Panc1 (cell line): Measurements from ENCODE around the gene ARR3. TPM values are rescaled to one million over a fixed set of nuclear protein-coding genes. Genes with fewer than 3 reads are reported as not detected.

Experiments
- ATAC-seq: fragments of 200-7000 bp; cut with Tn5 transposase; 2 replicates; pipeline ENCODE4 v1.9.1; 2020; ENCODE audit warnings: mild to moderate bottlenecking, moderate library complexity
- BruUV-seq: library from RNA; stranded (reverse); fragments of 400-500 nt; replicated peaks from 2 replicates; lab custom pipeline; 2021; lab: Mats Ljungman, UMichigan
- CTCF ChIA-PET: fragments of 300-600 bp; sonication (Branson Sonifier 250); formaldehyde crosslinking; loops from one replicate; lab custom pipeline; 2022; ENCODE audit warnings: antibody characterized with exemption; lab: Charles Lee
- POLR2A ChIA-PET: fragments of 300-600 bp; sonication (Branson Sonifier 250); formaldehyde crosslinking; loops from one replicate; lab custom pipeline; 2022; ENCODE audit warnings: antibody characterized with exemption; lab: Charles Lee
- DNase-seq: peaks from one replicate; pipeline ENCODE4 v3.0.0-alpha.2; 2010; ENCODE audit warnings: low read depth, low spot score
- H3K27ac ChIP-seq: 2 replicates; pipeline ENCODE4 v1.5.1; 2011; ENCODE audit warnings: mild to moderate bottlenecking, low read length, inconsistent platforms
- H3K27me3 ChIP-seq: fragments of 200-500 bp; sonication (Bioruptor generic); 2 replicates; pipeline ENCODE4 v1.6.0; 2014; ENCODE audit warnings: low read length, inconsistent platforms; ENCODE audit not compliant: control insufficient read depth, insufficient read depth
- H3K36me3 ChIP-seq: fragments of 200-500 bp; sonication (Bioruptor generic); 2 replicates; pipeline ENCODE4 v1.5.1; 2014; ENCODE audit warnings: inconsistent platforms, mild to moderate bottlenecking, low read length, moderate library complexity; ENCODE audit not compliant: control insufficient read depth, insufficient read depth
- H3K4me1 ChIP-seq: 2 replicates; pipeline ENCODE4 v1.5.1; 2011; ENCODE audit warnings: inconsistent platforms, mild to moderate bottlenecking, low read length, moderate library complexity; ENCODE audit not compliant: control insufficient read depth, insufficient read depth
- H3K4me3 ChIP-seq, 2 experiments: 2 replicates each; pipeline ENCODE4 v1.5.1; 2011 to 2012; ENCODE audit warnings: low read depth in 2 of 2, low read length in 2 of 2, mild to moderate bottlenecking in 2 of 2, inconsistent platforms in 1 of 2, moderate library complexity in 1 of 2
- H3K9me3 ChIP-seq: fragments of 200-500 bp; sonication (Bioruptor generic); 2 replicates; pipeline ENCODE4 v1.5.1; 2014; ENCODE audit warnings: low read depth, mild to moderate bottlenecking, inconsistent platforms, low read length, moderate library complexity; ENCODE audit not compliant: control insufficient read depth, insufficient read depth
- POLR2AphosphoS5 ChIP-seq: IDR thresholded peaks from 2 replicates; pipeline ENCODE4 v1.6.1; 2012; ENCODE audit warnings: mild to moderate bottlenecking, low read depth, low read length, moderate library complexity
- SIN3A ChIP-seq: IDR thresholded peaks from 2 replicates; pipeline ENCODE4 v1.6.1; 2012; ENCODE audit warnings: low read depth, mild to moderate bottlenecking, low read length, moderate library complexity, borderline replicate concordance; ENCODE audit not compliant: insufficient read depth
- TCF7L2 ChIP-seq: IDR thresholded peaks from 2 replicates; pipeline ENCODE4 v1.6.1; 2011; ENCODE audit warnings: mild to moderate bottlenecking, low read depth, low read length, inconsistent platforms
- in situ Hi-C: cut with HindIII; loops from 2 replicates; pipeline ENCODE4 v1.10.0; 2016; ENCODE audit warnings: low sequenced_read_pairs, low pct_unique_long_range_greater_than_20kb
- intact Hi-C: fragments of 100-400 bp; cut with micrococcal nuclease; formaldehyde crosslinking; loops from one replicate; pipeline ENCODE4 v1.10.0; 2022; ENCODE audit not compliant: unreplicated experiment
- total RNA-seq: library from RNA; stranded (reverse); gene quantifications from one replicate; pipeline ENCODE4 v1.2.1, GENCODE V29; 2021; ENCODE audit not compliant: unreplicated experiment
- TF ChIP-seq, protein P1 (sequence below), 2 experiments: IDR thresholded peaks; 2 replicates each; pipeline ENCODE4 v1.6.1; 2011 to 2012; ENCODE audit warnings: low read depth in 2 of 2, control low read depth in 1 of 2, low read length in 1 of 2, mild to moderate bottlenecking in 1 of 2, moderate library complexity in 1 of 2; ENCODE audit not compliant: insufficient read depth in 1 of 2
- TF ChIP-seq, protein P2 (sequence below): fragments of 450-650 bp; IDR thresholded peaks from 2 replicates; pipeline ENCODE4 v1.5.1; 2017; ENCODE audit warnings: mild to moderate bottlenecking

The ARR3 gene
- total RNA-seq, 1 experiment from 2014 or later, result not detected

- Histone ChIP-seq H3K4me3 (no peak overlapping the region), H3K4me1 (no peaks in the 10 kb centered on the region), H3K27me3 (0 out of 2 replicates have a peak, but pooled peaks cover 4% of the 10 kb centered on the region), H3K27ac (no peak overlapping the region), H3K9me3 (no peaks in the 10 kb centered on the region), H3K36me3 (no peaks in the 10 kb centered on the region)
- no peak for ATAC-seq
- POLR2A ChIA-PET, result no interaction called here
- CTCF ChIA-PET, result no interaction called here
- DNase-seq, result no peak
- intact Hi-C loops (no loop called here), in situ Hi-C loops (no loop called here)
- TF ChIP-seq, protein P1, sequence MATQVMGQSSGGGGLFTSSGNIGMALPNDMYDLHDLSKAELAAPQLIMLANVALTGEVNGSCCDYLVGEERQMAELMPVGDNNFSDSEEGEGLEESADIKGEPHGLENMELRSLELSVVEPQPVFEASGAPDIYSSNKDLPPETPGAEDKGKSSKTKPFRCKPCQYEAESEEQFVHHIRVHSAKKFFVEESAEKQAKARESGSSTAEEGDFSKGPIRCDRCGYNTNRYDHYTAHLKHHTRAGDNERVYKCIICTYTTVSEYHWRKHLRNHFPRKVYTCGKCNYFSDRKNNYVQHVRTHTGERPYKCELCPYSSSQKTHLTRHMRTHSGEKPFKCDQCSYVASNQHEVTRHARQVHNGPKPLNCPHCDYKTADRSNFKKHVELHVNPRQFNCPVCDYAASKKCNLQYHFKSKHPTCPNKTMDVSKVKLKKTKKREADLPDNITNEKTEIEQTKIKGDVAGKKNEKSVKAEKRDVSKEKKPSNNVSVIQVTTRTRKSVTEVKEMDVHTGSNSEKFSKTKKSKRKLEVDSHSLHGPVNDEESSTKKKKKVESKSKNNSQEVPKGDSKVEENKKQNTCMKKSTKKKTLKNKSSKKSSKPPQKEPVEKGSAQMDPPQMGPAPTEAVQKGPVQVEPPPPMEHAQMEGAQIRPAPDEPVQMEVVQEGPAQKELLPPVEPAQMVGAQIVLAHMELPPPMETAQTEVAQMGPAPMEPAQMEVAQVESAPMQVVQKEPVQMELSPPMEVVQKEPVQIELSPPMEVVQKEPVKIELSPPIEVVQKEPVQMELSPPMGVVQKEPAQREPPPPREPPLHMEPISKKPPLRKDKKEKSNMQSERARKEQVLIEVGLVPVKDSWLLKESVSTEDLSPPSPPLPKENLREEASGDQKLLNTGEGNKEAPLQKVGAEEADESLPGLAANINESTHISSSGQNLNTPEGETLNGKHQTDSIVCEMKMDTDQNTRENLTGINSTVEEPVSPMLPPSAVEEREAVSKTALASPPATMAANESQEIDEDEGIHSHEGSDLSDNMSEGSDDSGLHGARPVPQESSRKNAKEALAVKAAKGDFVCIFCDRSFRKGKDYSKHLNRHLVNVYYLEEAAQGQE (IDR thresholded peaks at IDR 0.05; ENCODE audit: insufficient read depth in 1 of 2, low read depth in 2 of 2, low read length in 1 of 2), result no peak
- TF ChIP-seq SIN3A, result no peak
- no TSS peak for BruUV-seq
Measured at GRCh38 chrX:70255452-70255851, 12.7 kb upstream of the ARR3 start.

GRCh38 chrX:70257423-70258288, 10.5 kb upstream of the ARR3 start:
- POLR2A ChIA-PET, result no interaction called here
- Histone ChIP-seq H3K36me3 (no peaks in the 10 kb centered on the region), H3K4me1 (no peaks in the 10 kb centered on the region), H3K9me3 (no peaks in the 10 kb centered on the region), H3K27me3 (no peaks in the 10 kb centered on the region), H3K27ac (no peak overlapping the region), H3K4me3 (no peak overlapping the region)
- TF ChIP-seq, protein P2, sequence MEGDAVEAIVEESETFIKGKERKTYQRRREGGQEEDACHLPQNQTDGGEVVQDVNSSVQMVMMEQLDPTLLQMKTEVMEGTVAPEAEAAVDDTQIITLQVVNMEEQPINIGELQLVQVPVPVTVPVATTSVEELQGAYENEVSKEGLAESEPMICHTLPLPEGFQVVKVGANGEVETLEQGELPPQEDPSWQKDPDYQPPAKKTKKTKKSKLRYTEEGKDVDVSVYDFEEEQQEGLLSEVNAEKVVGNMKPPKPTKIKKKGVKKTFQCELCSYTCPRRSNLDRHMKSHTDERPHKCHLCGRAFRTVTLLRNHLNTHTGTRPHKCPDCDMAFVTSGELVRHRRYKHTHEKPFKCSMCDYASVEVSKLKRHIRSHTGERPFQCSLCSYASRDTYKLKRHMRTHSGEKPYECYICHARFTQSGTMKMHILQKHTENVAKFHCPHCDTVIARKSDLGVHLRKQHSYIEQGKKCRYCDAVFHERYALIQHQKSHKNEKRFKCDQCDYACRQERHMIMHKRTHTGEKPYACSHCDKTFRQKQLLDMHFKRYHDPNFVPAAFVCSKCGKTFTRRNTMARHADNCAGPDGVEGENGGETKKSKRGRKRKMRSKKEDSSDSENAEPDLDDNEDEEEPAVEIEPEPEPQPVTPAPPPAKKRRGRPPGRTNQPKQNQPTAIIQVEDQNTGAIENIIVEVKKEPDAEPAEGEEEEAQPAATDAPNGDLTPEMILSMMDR, result no peak
- TF ChIP-seq POLR2AphosphoS5 (no peak), TCF7L2 (no peak), SIN3A (no peak)
- TF ChIP-seq, protein P1 (IDR thresholded peaks at IDR 0.05; ENCODE audit: insufficient read depth in 1 of 2, low read depth in 2 of 2, low read length in 1 of 2), result no peak
- no TSS peak for BruUV-seq
- no peak for ATAC-seq
- no peak for DNase-seq
- in situ Hi-C loops (no loop called here), intact Hi-C loops (no loop called here)
- CTCF ChIA-PET, result no interaction called here
